IMR-90 (cell line): ENCODE results near the gene NT5DC1.

Experiments
- BHLHE40 ChIP-seq: fragments of 150-350 bp; IDR thresholded peaks from 2 replicates; pipeline ENCODE4 v1.6.1; 2016; ENCODE audit warnings: mild to moderate bottlenecking, low read depth, low read length
- CEBPB ChIP-seq: IDR thresholded peaks from 2 replicates; pipeline ENCODE4 v1.6.1; 2012; ENCODE audit warnings: low read depth, low read length, improper control_type of control experiment
- CTCF ChIP-seq: conservative IDR thresholded peaks from 2 replicates; pipeline ENCODE4 v1.5.1; 2012; ENCODE audit warnings: mild to moderate bottlenecking, low read depth, low read length, improper control_type of control experiment
- FOS ChIP-seq: fragments of 150-350 bp; IDR thresholded peaks from 2 replicates; pipeline ENCODE4 v1.6.1; 2016; ENCODE audit warnings: low read depth, low read length
- MAFK ChIP-seq: IDR thresholded peaks from 2 replicates; pipeline ENCODE4 v1.6.1; 2012; ENCODE audit warnings: low read depth, low read length, improper control_type of control experiment
- MAZ ChIP-seq: IDR thresholded peaks from 2 replicates; pipeline ENCODE4 v1.6.1; 2012; ENCODE audit warnings: low read depth, mild to moderate bottlenecking, low read length, improper control_type of control experiment, moderate library complexity, borderline replicate concordance
- MXI1 ChIP-seq: IDR thresholded peaks from 2 replicates; pipeline ENCODE4 v1.6.1; 2012; ENCODE audit warnings: low read depth, mild to moderate bottlenecking, low read length, moderate library complexity, borderline replicate concordance
- NFE2L2 ChIP-seq: fragments of 150-350 bp; IDR thresholded peaks from 2 replicates; pipeline ENCODE4 v1.6.1; 2016; ENCODE audit warnings: low read depth, mild to moderate bottlenecking, low read length
- POLR2A ChIP-seq: IDR thresholded peaks from 2 replicates; pipeline ENCODE4 v1.6.1; 2012; ENCODE audit warnings: mild to moderate bottlenecking, low read depth, low read length
- RCOR1 ChIP-seq: IDR thresholded peaks from 2 replicates; pipeline ENCODE4 v1.6.1; 2012; ENCODE audit warnings: mild to moderate bottlenecking, low read length, improper control_type of control experiment; ENCODE audit not compliant: insufficient replicate concordance
- RFX5 ChIP-seq: IDR thresholded peaks from 2 replicates; pipeline ENCODE4 v1.8.0; 2012; ENCODE audit warnings: low read depth, mild to moderate bottlenecking, low read length, moderate library complexity
- SMC3 ChIP-seq: fragments of 150-350 bp; IDR thresholded peaks from 2 replicates; pipeline ENCODE4 v1.6.1; 2016; ENCODE audit warnings: low read depth, mild to moderate bottlenecking, antibody characterized with exemption, low read length, moderate library complexity

- TF ChIP-seq CTCF (no peak), POLR2A (no peak), MAFK (no peak), BHLHE40 (no peak), CEBPB (no peak), MAZ (no peak), MXI1 (no peak), SMC3 (no peak), FOS (no peak), RCOR1 (no peak), RFX5 (no peak), NFE2L2 (no peak)
These were observed 17.6 kb upstream of the NT5DC1 start for GRCh38 chr6:116083052-116083451.
